CD4-positive, alpha-beta T cell (primary cell): ENCODE results near the gene LACC1. TPM values are rescaled to one million over a fixed set of nuclear protein-coding genes. Genes with fewer than 3 reads are reported as not detected.

ENCODE experiments used
- ATAC-seq: fragments of 200-7000 bp; cut with Tn5 transposase; one replicate; pipeline ENCODE4 v1.10.0; 2022; ENCODE audit warnings: mild to moderate bottlenecking; ENCODE audit not compliant: poor library complexity
- CTCF ChIA-PET: fragments of 350-600 bp; sonication (Branson Sonifier 250); formaldehyde crosslinking; loops from one replicate; lab custom pipeline; 2021; ENCODE audit warnings: antibody characterized with exemption, inconsistent platforms; lab: Charles Lee
- POLR2A ChIA-PET: fragments of 350-600 bp; sonication (Branson Sonifier 250); formaldehyde crosslinking; loops from one replicate; lab custom pipeline; 2021; ENCODE audit warnings: antibody characterized with exemption, inconsistent platforms; lab: Charles Lee
- DNase-seq, 14 experiments: peaks; one replicate each; pipeline ENCODE4 v3.0.0-alpha.2; 2013 to 2020; ENCODE audit warnings: mixed read lengths in 2 of 14
- H3K27ac ChIP-seq, 2 donors: one replicate each; pipeline versions ENCODE4 v1.5.1 to v1.7.0; 2013; ENCODE audit warnings: low read length in 2 of 2, low read depth in 1 of 2, mild to moderate bottlenecking in 1 of 2
- H3K27me3 ChIP-seq, 2 experiments: 1 replicate in 1 of 2; 2 replicates in 1 of 2; pipeline versions ENCODE4 v1.6.1 to v1.7.0; 2013; ENCODE audit warnings: low read length in 2 of 2, control low read depth in 1 of 2, mild to moderate bottlenecking in 1 of 2, moderate library complexity in 1 of 2; ENCODE audit not compliant: insufficient read depth in 2 of 2, control insufficient read depth in 1 of 2
- H3K36me3 ChIP-seq: one replicate; pipeline ENCODE4 v1.6.1; 2013; ENCODE audit warnings: low read length, control low read depth; ENCODE audit not compliant: insufficient read depth
- H3K4me1 ChIP-seq: one replicate; pipeline ENCODE4 v1.6.1; 2013; ENCODE audit warnings: low read length, control low read depth; ENCODE audit not compliant: insufficient read depth
- H3K4me3 ChIP-seq: one replicate; pipeline ENCODE4 v1.5.1; 2013; ENCODE audit warnings: mild to moderate bottlenecking, low read length, moderate library complexity
- H3K9me3 ChIP-seq, 2 experiments: 1 replicate in 1 of 2; 2 replicates in 1 of 2; pipeline versions ENCODE4 v1.6.1 to v1.7.0; 2013; ENCODE audit warnings: low read length in 2 of 2, mild to moderate bottlenecking in 2 of 2, control low read depth in 1 of 2, moderate library complexity in 1 of 2; ENCODE audit not compliant: control insufficient read depth in 1 of 2, insufficient read depth in 1 of 2
- H3K27ac Mint-ChIP-seq: one replicate; pipeline ENCODE4 v1.8.0; 2020; ENCODE audit warnings: mixed read lengths
- H3K27me3 Mint-ChIP-seq: one replicate; pipeline ENCODE4 v1.8.0; 2021; ENCODE audit warnings: mixed read lengths
- H3K36me3 Mint-ChIP-seq: one replicate; pipeline ENCODE4 v1.8.0; 2021; ENCODE audit warnings: low read depth, mixed read lengths
- H3K4me1 Mint-ChIP-seq: one replicate; pipeline ENCODE4 v1.8.0; 2021; ENCODE audit warnings: low read depth, mixed read lengths
- H3K4me3 Mint-ChIP-seq: one replicate; pipeline ENCODE4 v1.8.0; 2020; ENCODE audit warnings: mild to moderate bottlenecking, mixed read lengths
- H3K9me3 Mint-ChIP-seq: one replicate; pipeline ENCODE4 v1.8.0; 2020; ENCODE audit warnings: mixed read lengths
- CTCF ChIP-seq: fragments of 200-600 bp; IDR thresholded peaks from one replicate; pipeline ENCODE4 v1.8.0; 2022; ENCODE audit warnings: antibody characterized with exemption, mild to moderate bottlenecking
- intact Hi-C, 2 experiments: fragments of 100-400 bp; cut with DNase I in 1 of 2; cut with micrococcal nuclease in 1 of 2; formaldehyde crosslinking; loops; one replicate each; pipeline versions ENCODE4 v1.15.1 to v1.9.0; 2023 to 2025; cut with DNase I, micrococcal nuclease
- total RNA-seq, 174 experiments: library from RNA in 2 of 174; stranded (reverse) in 2 of 174; gene quantifications; one replicate each; pipeline ENCODE4 v1.2.3 and lab custom pipeline; 2021 to 2026

Gene LACC1
- total RNA-seq, 2 experiments from 2014 or later: 0.93 to 0.95 TPM

- Histone ChIP-seq H3K27me3 (peaks cover 0 to 3% of the 10 kb centered on the region in 2 experiments), H3K27ac (no peak overlapping the region), H3K4me1 (no peaks in the 10 kb centered on the region), H3K36me3 (no peaks in the 10 kb centered on the region), H3K9me3 (peaks cover 6 to 30% of the 10 kb centered on the region in 2 experiments), H3K4me3 (no peak overlapping the region)
- POLR2A ChIA-PET: no interaction called here
- Mint-ChIP-seq H3K9me3 (peaks cover 12% of the 10 kb centered on the region), H3K36me3 (peaks cover 28% of the 10 kb centered on the region), H3K27me3 (peaks cover 4% of the 10 kb centered on the region), H3K4me3 (no peak overlapping the region), H3K4me1 (no peaks in the 10 kb centered on the region), H3K27ac (no peak overlapping the region)
- intact Hi-C loops: no loop called here
- CTCF ChIA-PET: no interaction called here
- no peak for TF ChIP-seq CTCF
- no peak for ATAC-seq
- no peak for DNase-seq
Observed at GRCh38 chr13:43848001-43848649, 31.6 kb upstream of the LACC1 start.

- ChIA-PET POLR2A (no interaction called here), CTCF (no interaction called here)
- DNase-seq: no peak
- TF ChIP-seq CTCF: no peak
- no peaks in the 10 kb centered on the region for H3K36me3 ChIP-seq
- Mint-ChIP-seq H3K4me3 (no peak overlapping the region), H3K36me3 (peaks cover 52% of the 10 kb centered on the region), H3K27ac (no peak overlapping the region), H3K4me1 (no peaks in the 10 kb centered on the region), H3K9me3 (peaks cover 27% of the 10 kb centered on the region), H3K27me3 (peaks cover 4% of the 10 kb centered on the region)
- no peak overlapping the region for H3K27ac ChIP-seq
- ATAC-seq: no peak
- no peak overlapping the region for H3K4me3 ChIP-seq
- H3K9me3 ChIP-seq: peaks cover 6 to 36% of the 10 kb centered on the region in 2 experiments
- no peaks in the 10 kb centered on the region for H3K4me1 ChIP-seq
- H3K27me3 ChIP-seq: peaks cover 0 to 3% of the 10 kb centered on the region in 2 experiments
- intact Hi-C loops: no loop called here
Observed at GRCh38 chr13:43850873-43851272, 28.8 kb upstream of the LACC1 start.

GRCh38 chr13:43852923-43853404 is 26.7 kb upstream of the LACC1 start:
- no peaks in the 10 kb centered on the region for H3K36me3 ChIP-seq
- peaks cover 6 to 36% of the 10 kb centered on the region in 2 experiments for H3K9me3 ChIP-seq
- ATAC-seq: no peak
- H3K4me3 ChIP-seq: no peak overlapping the region
- POLR2A ChIA-PET: no interaction called here
- DNase-seq: no peak
- H3K4me1 Mint-ChIP-seq: no peaks in the 10 kb centered on the region
- peaks cover 0 to 3% of the 10 kb centered on the region in 2 experiments for H3K27me3 ChIP-seq
- no peak overlapping the region for H3K27ac ChIP-seq
- H3K4me1 ChIP-seq: no peaks in the 10 kb centered on the region
- H3K27me3 Mint-ChIP-seq: no peaks in the 10 kb centered on the region
- H3K9me3 Mint-ChIP-seq: peaks cover 27% of the 10 kb centered on the region
- intact Hi-C loops: no loop called here
- H3K4me3 Mint-ChIP-seq: no peak overlapping the region
- CTCF ChIA-PET: no interaction called here
- peaks cover 52% of the 10 kb centered on the region for H3K36me3 Mint-ChIP-seq
- no peak for TF ChIP-seq CTCF
- no peak overlapping the region for H3K27ac Mint-ChIP-seq
